Measurements from ENCODE around the gene CACNA1C. TPM values are rescaled to one million over a fixed set of nuclear protein-coding genes. Genes with fewer than 3 reads are reported as not detected.

CACNA1C gene
- total and polyA plus RNA-seq, 10 of the 15 experiments (the other 5 are each of a cell fraction or from before 2014, with no cell fraction given), result under 0.01 to 0.15 (median 0.09) TPM; not detected in 5

DNA sequence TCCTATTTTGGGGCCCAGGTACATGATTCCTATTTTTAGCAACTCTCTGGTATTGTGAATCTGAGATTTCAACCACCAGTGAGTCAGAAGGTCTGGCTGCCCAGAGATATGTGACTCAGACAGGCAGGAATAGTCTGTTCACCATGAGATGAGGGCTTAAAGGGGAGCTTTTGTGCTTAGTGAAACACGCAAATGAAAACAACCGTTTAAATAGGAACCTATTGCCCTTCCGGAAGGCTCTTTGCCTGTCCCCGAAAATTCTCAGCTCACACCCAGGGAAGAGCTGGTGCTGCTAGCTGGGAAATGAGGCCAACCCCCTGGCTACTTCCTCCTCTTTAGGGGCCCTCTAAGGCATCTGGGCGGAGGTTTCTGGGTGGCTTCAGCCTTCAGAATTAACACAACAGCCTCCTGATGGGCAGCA lies 283.6 kb downstream of the CACNA1C start (continued):
- TF ChIP-seq SUZ12 (IDR thresholded peaks at IDR 0.05; ENCODE audit: unreplicated experiment), result no peak
- peak; percentile 59 to 66; a peak in 2 of 4 replicates for TF ChIP-seq EP300 (IDR thresholded peaks at IDR 0.05; ENCODE audit: borderline replicate concordance in 1 of 2, control insufficient read depth in 1 of 2, low read depth in 2 of 2, low read length in 2 of 2)
- 0 out of 2 replicates have a peak, but pooled peaks have one; percentile 20 for TF ChIP-seq NR2F1 (conservative IDR thresholded peaks at IDR 0.05)
- peak; percentile 85 for TF ChIP-seq JUNB (IDR thresholded peaks at IDR 0.05)

DNA sequence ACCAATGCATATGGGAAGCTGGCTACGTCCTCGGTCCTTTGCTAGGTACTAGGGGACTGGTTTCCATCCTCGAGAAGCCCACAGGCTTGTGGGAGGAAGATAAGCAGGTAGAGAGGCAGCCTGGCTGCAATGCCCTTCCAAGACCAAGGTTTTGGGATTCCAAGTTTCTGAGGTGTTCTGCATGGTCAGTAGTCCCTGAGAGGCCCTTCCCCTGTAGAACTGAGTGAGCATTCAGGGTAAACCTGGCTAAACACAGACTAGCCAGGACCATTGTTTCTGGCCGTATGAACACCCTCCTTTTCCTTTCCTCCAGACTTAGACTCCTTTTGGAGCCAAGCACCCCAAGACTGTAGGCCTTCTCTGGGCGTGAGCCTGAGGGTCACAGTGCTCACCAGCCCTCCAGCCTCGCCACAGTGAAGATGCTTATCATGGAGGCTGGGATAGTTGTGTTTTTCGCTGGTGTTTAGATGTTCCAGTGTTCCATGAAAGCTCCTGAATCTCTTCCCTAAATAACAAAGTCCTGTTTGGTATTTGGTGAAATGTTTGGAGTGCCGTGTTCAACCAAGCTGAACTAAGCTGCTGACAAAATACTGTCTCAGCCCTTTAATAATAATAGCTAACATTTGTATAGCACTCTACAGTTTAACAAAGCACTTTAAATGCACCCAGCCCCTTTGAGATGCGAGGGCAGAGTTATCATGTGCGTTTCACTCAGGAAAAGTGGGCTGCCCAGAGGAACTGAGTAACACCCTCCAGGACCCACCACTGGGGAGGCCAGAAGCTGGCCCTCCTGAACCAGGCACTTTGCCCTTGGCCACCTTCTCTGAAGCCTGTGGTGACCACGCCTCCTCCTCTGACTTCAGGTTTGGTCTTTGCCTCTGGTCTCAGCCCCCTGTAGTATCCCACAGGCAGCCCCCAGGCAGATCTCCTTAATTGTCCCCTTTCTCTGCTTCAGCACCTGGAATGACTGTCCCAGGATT lies 284.5 kb downstream of the CACNA1C start:
- in situ Hi-C loops (cut with MboI) (no loop called here), intact Hi-C loops (cut with micrococcal nuclease; ENCODE audit: unreplicated experiment) (no loop called here)
- no peak for FAIRE-seq
- Histone ChIP-seq H3K4me1 (ENCODE audit: control insufficient read depth, insufficient read depth, low read length) (peaks cover 25% of the 10 kb centered on the region), H3K27ac (ENCODE audit: control insufficient read depth, insufficient read depth) (peak overlapping the region; percentile 76), H3K4me3 (peak overlapping the region; percentile 54; the same call in 1 of the 2 replicates), H4K20me1 (ENCODE audit: control insufficient read depth, insufficient read depth) (no peaks in the 10 kb centered on the region), H3K4me2 (ENCODE audit: control insufficient read depth, insufficient read depth) (peak overlapping the region; percentile 91), H3K36me3 (ENCODE audit: control insufficient read depth in 2 of 2, insufficient read depth in 2 of 2, low read length in 1 of 2) (no peaks in the 10 kb centered on the region), H3K9me3 (replicated peaks; ENCODE audit: control insufficient read depth, insufficient read depth, low read length) (no peaks in the 10 kb centered on the region; the same call in 2 of the 3 replicates), H3K79me2 (ENCODE audit: control insufficient read depth, insufficient read depth, low read length) (no peaks in the 10 kb centered on the region), H3K9ac (ENCODE audit: control insufficient read depth, insufficient read depth, low read length) (peak overlapping the region; percentile 26; the same call in 1 of the 2 replicates), H3K27me3 (replicated peaks in 1 of 2; ENCODE audit: control insufficient read depth in 2 of 2, insufficient read depth in 2 of 2, low read length in 1 of 2) (no peaks in the 10 kb centered on the region), H2AFZ (ENCODE audit: control insufficient read depth, low read depth, low read length) (no peak overlapping the region)
- ChIA-PET SMC1A (ENCODE audit: uncharacterized antibody, unreplicated experiment) (interaction anchor here (0.7 kb wide), 1 partner anchor 36 kb away, joined by 3 read pairs; no protein-coding TSS in a partner anchor), RAD21 (ENCODE audit: unreplicated experiment) (no interaction called here), POLR2A (no interaction called here), CTCF (no interaction called here)
- 87% methylated on average over 11 of the region's 11 CpGs for WGBS (ENCODE audit: insufficient coverage, insufficient replicate concordance, low lambda C conversion rate, missing lambda C conversion rate)
- no peak for DNase-seq (ENCODE audit: low read depth, low spot score)
- no peak for ATAC-seq
- TF ChIP-seq, protein P1, sequence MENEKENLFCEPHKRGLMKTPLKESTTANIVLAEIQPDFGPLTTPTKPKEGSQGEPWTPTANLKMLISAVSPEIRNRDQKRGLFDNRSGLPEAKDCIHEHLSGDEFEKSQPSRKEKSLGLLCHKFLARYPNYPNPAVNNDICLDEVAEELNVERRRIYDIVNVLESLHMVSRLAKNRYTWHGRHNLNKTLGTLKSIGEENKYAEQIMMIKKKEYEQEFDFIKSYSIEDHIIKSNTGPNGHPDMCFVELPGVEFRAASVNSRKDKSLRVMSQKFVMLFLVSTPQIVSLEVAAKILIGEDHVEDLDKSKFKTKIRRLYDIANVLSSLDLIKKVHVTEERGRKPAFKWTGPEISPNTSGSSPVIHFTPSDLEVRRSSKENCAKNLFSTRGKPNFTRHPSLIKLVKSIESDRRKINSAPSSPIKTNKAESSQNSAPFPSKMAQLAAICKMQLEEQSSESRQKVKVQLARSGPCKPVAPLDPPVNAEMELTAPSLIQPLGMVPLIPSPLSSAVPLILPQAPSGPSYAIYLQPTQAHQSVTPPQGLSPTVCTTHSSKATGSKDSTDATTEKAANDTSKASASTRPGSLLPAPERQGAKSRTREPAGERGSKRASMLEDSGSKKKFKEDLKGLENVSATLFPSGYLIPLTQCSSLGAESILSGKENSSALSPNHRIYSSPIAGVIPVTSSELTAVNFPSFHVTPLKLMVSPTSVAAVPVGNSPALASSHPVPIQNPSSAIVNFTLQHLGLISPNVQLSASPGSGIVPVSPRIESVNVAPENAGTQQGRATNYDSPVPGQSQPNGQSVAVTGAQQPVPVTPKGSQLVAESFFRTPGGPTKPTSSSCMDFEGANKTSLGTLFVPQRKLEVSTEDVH (IDR thresholded peaks at IDR 0.05; ENCODE audit: low read depth, partially characterized antibody), result no peak
- BruUV-seq (replicated peaks), result no TSS peak

All from GM12878 (cell line).